ENCODE measurements around the gene P3H1.
"Not testable (repeated sequence)": the region's sequence is repeated elsewhere in the genome, so short reads cannot be mapped to it uniquely, and the experiment has no call there.

P3H1 gene, protein sequence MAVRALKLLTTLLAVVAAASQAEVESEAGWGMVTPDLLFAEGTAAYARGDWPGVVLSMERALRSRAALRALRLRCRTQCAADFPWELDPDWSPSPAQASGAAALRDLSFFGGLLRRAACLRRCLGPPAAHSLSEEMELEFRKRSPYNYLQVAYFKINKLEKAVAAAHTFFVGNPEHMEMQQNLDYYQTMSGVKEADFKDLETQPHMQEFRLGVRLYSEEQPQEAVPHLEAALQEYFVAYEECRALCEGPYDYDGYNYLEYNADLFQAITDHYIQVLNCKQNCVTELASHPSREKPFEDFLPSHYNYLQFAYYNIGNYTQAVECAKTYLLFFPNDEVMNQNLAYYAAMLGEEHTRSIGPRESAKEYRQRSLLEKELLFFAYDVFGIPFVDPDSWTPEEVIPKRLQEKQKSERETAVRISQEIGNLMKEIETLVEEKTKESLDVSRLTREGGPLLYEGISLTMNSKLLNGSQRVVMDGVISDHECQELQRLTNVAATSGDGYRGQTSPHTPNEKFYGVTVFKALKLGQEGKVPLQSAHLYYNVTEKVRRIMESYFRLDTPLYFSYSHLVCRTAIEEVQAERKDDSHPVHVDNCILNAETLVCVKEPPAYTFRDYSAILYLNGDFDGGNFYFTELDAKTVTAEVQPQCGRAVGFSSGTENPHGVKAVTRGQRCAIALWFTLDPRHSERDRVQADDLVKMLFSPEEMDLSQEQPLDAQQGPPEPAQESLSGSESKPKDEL

DNA sequence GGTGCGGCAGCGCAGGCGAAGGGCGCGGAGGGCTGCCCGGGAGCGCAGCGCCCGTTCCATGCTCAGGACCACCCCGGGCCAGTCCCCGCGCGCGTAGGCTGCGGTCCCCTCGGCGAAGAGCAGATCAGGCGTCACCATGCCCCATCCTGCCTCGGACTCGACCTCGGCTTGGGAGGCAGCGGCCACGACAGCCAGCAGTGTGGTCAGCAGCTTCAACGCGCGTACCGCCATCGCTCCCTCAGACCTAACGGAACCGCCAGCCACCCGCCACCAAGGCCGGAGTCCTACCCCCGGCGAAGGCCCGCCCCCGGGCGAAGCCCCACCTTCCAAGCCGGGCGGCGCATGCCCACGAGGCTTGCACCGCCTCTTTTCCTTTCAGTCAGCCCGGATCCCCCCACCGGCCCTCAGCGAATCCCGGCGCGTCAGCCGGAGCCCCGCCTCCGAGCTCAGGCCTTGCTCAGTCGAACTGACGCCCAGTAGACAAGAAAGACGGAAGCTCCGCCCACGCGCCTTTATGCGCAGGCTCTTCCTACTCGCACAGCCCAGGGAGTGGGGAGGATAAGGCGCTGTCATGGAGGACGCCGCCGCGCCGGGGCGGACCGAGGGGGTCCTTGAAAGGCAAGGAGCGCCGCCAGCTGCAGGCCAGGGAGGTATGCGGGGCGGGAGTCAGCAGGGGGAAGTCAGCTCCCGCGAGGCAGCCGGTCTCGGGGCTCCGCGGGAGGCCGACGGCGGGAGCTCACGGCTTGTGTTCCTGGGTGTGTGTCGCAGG is at the start of gene P3H1, which contains the start of gene C1orf50:
P3H1 (minus strand) TSS at position 288 of the 769 bp plus-strand sequence; CDS start at position 231, 57 bp downstream.
C1orf50 (plus strand) TSS at position 509 of the 769 bp plus-strand sequence; CDS start at position 572, 63 bp downstream.
- peak; percentile 96 for DNase-seq

DNA sequence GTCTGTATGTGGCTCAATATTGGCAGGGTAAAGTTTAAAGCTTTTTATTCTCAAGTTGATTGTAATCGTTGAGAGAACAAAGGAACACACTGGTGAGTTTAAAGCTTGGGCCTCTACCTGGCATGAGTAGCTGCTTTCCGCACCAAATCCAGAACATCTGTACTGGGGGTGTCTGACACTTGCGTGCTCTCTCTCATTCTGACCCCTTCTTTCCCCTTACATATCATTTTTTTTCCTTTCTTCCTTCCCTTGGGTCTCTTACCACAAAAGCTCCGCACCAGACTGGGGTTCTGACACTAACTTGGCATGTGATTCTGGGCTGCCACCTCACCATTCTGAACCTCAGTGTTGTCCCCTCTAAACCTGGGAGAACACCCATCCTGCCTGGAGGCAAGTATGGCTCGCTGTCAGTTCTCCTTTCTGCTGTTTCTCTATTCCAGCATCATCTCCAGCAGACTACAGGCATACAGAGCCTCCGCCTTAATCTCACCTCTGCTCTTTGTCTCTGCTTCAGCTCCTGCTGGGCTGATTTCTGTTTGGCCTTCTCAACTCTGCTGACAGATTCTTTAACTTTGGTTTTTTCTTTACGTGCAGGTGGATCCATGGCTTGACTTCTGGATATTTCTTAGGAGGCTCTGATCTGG is 49.2 kb upstream of the P3H1 start:
- DNase-seq = no peak

DNA sequence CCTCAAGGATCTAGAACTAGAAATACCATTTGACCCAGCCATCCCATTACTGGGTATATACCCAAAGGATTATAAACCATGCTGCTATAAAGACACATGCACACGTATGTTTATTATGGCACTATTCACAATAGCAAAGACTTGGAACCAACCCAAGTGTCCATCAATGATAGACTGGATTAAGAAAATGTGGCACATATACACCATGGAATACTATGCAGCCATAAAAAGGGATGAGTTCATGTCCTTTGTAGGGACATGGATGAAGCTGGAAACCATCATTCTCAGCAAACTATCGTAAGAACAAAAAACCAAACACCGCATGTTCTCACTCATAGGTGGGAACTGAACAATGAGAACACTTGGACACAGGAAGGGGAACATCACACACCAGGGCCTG is 48.0 kb upstream of the P3H1 start:
- DNase-seq = not testable (repeated sequence)

DNA sequence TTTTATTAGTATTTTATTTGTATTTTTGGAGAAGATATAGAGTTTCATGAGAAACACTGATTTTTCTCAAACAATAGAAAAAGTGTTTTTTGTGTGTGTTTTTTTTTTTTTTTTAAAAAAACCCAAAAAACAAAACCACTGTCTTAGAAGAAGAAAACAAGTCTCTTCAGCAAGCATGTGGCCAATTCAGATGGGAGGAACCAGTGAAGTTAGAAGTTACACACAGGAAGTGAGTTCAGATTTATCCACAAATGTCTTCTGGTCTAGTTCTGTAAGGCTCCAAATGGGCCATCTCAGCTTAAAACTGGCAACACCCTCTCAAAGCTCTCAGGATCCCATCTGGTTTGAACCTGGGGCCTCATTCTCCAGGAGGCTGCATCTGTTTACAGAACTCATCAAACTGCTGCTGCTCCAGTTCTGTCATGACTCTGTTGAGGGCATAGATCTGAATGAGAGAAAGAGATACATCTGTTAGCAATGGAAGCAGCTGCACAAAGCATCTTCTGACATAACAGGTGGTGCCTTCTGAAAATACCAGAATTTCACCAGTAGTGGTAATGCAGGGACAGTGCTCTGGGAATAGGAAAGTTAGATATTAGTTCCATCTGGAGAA is 40.3 kb upstream of the P3H1 start:
- no peak for DNase-seq

DNA sequence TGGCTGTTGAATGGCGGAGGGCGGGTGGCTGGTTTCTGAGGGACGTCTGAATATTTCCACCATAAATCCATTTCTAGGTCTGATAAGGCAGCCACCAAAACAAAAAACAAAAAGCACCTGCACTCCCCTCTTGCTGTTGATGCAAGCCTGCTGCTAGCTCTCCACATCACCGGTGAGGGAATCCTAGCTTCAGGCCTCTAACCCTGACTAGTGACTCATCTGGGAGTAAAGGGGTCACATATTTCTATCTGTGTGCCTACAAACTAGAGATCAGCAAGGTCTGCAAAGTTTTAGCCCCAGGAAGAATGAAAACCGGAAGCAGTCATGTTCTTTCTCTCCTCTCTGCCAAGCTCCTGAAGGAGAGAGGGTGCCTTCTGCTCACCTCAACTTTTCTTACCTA is 39.8 kb upstream of the P3H1 start:
- no peak for DNase-seq

DNA sequence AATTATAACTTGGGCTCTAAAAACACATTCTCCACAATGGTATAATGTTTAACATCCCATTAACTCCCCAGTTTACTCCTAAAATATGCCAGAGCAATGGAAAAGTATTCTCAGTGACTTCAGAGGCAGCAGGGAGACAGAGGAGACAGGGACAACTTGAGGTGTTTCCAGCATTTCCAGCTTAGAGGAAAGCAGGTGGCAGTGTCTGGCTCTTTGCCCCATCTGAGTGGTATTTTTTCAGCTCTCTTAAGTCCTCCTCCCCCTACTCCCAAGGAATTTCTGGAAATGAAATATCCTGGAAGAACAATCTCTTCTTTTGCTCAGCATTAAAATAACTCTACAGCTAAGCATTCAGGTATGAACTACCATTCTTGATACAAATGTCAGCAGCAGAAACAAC is 39.3 kb upstream of the P3H1 start:
- no peak for DNase-seq

DNA sequence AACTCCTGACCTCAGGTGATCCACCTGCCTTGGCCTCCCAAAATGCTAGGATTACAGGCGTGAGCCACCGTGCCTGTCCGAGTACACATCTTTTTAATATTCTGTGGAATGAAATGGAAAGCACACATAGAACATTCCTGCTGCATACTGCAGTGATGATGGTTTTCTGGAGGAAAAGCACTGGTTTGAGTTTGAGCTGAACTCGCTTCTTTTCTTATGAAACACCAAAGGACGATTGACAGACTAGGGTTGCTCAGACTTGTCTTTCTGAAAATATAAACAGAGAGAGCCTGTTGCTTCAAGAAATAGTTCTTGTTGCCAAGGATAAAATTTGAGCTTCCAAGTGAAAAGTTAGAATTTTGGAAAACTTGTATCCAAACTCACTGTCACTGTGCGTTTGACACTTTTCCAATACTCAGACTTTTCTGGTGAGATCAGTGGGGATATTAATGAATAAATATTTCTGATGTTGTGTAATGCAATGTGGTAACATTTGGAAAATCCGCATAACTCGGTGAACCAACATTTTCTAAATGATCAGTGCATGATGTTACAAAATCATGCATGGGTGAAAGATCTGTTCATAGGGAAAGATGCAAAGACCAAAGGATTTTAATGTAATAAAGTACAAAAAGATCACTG is 35.1 kb upstream of the P3H1 start:
- DNase-seq = no peak

DNA sequence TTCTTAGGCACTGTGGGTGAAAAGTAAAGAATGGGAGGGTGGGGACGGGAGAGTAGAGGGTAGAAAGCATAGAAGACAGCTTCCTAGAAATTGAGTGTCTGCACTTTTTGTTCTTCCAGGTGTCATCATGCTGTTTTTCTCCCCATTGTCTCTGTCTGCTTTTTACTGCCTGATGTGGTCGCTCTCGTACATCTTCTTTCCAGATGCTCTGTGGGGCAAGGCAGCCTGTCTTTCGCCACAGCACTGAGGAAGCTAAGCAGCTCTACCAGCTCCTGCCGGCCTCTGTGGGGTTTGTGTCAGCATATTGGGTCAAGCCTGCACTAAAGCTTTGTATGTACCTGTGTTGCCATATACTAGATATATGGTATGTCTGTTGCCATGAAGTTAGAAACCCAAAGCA is 31.2 kb upstream of the P3H1 start:
- no peak for DNase-seq

DNA sequence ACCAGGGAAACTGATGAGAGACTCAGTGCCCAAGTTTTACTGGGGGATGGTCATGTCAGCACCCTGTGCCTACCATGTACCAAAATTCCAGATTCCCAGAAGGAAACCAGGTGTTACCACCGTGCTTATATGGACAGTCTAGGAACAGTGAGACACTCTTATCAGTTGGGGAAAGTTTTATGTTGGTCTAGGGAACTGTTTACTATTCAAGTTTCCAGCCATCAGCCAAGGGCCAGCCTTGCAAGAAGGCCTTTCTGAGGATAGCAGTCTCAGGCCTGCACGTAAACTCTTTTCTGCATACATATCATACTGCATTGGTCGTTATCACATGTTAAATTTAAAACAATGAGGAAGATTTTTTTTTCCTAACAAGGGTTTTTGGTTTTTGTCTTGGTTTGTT is 30.6 kb upstream of the P3H1 start:
- DNase-seq = no peak

DNA sequence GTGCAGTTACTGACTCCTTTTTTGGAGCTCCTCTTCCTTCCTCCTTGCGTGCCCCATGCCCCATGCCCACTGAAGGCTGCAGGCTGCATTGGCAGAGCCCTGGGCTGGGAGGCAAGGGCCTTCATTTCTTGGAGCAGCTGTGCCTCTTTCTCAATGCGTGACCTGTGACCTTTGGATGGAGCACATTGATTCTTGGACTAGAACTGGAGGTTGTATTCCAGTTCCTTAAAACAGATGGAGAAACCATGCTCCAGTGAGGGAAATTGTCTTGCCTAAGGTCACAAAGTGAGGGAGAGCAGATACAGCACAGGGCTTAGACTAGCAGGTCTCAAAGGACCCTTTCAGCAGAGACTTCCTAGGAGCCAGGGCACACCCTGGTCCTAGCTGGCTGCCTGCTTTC is 27.0 kb upstream of the P3H1 start:
- DNase-seq = no peak

DNA sequence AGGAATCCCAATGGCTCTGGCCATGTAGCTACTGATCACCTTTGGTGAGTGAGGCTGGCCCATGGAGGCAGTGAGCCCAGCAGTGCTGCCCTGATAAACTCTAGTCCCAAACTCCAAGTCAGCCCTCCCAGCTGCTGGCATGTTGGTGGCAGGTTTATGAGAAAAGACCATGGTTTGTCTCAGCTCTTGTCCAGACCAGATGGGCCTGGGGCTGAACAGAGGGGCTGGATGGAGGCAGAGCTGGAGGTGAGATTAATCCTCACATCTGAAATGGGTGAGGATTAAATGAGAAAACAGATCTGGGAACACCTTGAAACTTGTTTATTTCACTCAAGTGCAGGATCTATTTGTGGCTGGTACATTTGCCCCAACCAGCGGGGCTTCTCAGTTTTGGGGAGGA is 21.2 kb upstream of the P3H1 start:
- no peak for DNase-seq

DNA sequence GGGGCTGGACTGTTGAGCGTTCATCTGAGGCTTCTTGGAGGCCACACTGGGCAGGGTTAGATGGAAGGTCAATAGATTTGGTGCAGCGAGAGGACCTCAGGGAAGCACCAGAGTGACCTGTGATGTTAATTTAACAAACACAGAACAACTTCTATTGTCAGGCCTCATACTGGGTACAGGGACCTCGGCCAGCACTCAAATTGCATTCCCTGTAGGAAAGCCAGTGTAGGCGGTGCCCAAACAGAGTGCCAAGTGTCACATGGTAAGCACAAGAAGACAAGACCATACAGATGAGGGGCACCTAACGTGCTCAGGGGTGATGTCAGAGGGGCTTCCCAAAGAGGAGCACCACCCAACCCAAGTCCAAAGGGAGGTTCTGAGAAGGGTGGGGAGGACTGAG is 19.3 kb upstream of the P3H1 start:
- no peak for DNase-seq

DNA sequence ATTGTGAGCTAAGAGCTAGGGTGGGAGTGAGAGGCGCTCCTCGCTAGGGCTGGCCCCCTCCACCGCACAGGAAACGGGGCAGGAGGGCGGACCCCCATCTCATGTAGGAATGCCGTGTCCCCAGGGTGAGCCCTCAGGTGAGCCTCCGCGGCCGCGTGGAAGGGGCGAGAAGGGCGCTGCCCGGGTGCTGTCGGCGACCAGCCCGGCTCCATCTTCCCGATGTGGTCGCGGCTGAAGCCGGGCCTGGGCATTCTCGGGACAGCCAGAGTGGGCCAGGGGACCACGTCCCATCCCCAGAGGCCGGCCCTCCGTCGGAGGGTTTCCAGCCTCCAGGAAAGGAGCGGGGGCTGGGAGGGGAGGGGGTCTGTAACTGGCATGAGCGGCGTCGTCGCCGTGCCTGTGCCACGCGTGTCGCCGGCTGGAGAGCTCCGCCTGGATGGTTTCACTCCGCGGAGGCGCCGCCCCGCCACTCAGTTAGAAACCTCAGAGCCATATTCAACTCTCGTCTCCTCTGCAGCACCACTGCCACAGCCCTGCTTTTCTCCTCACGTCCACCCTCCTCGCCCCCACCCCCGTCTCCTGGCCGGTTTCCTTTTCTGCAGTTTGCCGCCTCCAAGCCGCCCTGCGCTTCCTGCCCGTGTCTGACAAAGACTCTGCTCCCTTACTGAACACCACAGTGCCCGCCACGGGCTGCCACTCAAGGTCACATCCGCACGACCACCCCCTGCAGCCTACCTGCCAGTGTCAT is 18.3 kb upstream of the P3H1 start, which contains the start of gene TMEM269:
TMEM269 (plus strand) TSS at position 46 of the 748 bp plus-strand sequence. CDS start 4,903 bp downstream, outside the sequence.
- DNase-seq = no peak

DNA sequence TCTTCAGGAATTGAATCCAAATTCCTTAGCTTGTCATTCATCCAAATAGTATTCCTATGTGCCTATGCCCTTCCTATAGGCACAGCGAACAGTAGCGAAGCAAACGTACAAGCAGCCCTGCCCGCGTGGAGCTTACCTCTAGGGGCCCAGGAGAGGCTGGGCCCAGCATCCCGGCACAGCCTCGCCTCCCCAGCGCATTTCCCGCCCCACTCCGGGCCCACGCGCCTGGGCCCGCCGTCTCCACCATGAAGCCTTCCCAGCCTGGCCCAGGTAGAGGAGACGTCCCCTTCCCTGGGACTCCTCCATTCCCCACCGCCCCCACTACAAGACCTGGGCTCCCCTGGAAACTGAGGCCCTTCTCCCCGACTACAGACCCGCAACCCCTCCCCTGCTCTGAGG is 17.7 kb upstream of the P3H1 start:
- DNase-seq = no peak

DNA sequence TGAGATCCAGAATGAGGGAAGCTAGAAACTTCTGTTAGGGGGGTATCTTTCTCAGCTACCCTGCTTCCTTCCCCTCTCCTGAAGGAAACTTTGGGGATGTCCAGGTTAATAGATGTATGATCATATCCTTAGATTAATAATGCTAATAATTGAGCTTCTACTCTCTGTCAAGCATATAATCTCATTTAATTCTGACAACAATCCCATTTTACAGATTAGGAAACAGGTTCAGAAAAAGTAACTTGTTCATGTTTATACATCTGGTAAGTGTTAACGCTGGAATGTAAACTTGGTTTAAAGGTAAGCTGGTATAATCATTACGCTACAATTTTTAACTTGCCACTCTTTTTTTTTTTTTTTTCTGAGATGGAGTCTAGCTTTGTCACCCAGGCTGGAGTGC is 16.3 kb upstream of the P3H1 start:
- DNase-seq = no peak

DNA sequence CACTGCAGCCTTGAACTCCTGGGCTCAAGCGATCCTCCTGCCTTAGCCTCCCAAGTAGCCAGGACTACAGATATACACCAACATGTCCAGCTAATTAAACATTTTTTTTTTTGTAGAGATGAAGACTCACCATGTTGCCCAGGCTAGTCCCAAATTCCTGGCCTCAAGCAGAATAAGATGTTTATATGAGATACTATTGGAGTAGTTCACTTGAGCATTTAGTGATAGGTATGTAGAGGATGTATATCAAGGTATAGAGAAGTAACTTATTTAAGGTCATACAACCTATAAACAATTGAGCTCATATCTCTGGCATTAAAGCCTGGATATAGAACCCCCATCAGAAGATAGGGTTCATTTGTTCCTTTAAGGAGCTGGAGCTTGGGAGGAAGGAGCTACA is 13.3 kb upstream of the P3H1 start:
- no peak for DNase-seq

DNA sequence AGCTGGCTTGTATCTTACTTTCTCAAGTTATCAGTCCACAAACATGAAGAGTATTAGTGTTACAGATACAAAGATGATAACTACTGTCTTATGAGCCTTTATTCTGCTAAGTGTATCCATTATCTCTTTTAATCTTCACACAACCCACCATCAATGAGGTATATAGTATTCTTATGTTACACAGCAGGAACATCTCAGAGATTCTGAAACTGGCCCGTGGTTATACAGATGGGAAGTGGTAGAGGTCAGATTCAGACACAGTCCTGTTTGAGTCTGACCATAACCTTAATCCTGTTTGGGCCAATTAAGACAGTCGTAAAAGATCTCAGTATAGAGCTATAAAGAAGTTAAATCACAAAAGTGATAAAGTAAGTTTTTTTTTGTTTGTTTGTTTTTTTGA is 12.9 kb upstream of the P3H1 start:
- no peak for DNase-seq

DNA sequence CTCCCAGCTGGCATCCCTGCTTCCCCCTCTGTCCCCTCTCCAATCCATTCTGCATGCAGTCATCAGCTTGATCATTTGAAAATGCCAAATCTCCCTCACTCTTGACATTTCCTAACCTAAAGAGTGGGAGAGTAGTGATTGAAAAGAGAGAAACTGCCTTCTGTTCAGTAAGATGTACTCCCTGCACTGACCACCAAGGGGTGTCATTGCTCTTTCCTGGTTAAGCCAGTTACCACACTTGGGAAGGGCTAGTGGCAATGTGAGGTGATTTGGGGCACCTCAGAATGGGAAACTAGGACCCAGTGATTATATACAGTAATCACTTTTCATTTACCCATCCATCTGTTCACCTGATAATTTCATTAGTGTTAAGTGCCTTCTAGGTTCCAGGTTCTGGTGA is 11.0 kb upstream of the P3H1 start:
- DNase-seq = peak; percentile 16

DNA sequence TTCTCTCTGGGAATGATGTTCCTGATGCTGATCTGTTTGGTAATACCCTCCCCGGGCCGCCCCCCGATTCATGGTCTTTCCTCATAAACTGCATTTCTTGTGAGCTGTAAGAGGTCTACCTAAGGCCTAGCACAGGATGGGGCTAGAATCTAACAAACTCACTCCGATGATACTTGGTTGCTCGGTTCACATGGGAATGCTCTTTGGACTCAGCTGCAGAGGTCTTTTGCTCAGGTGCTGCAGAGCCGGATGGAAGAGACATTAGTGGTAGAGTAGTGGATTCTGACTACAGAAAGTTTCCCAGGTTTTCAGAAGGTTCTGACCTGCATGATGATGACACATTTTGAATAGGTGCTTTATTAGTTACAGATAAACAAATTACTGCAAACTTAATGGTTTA is 9.7 kb upstream of the P3H1 start:
- no peak for DNase-seq

DNA sequence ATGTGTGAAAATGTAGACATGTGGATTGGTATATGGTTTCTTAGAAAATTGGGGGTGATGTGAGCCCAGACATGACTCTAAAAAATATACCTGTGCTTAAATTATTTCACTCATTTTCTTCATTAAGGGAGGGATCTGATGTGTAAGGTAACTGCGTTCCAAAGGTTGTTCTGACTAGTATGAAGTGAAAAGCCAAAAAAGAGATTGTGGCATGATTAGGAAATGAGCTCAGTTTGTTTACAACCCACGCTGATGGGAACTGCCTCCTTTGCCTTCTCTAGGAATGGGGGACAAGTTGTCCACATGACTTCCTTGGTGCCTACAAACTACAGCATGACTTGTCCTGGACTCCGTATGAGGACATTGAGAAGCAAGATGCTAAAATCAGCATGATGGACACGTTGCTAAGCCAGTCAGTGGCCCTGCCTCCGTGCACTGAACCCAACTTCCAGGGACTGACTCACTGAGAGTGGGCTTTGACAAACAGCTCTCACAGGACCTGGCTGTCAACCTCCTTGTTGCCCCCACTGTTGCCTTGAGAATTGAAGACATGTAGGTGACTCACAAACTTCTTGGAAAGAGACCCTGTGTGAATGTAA is 8.2 kb upstream of the P3H1 start:
- no peak for DNase-seq

DNA sequence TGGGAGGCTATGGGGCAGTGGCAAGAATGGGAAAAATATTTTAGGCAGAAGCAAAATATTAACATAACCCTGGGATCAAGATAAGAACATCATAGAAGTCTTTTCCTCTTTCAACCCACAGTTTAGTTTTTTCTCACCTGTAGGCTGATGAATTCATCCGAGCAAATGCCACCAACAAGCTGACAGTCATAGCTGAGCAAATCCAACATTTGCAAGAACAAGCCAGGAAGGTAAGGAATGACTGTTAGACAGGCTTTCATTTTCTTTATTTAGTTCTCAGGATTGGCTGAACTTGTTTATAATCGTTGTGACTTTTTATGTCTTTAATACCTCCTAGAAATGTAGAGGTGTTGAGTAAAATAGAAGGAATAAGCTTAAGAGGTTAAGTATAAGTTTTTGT is 6.6 kb upstream of the P3H1 start:
- no peak for DNase-seq
